ENCODE measurements around the gene XRCC6. TPM values are rescaled to one million over a fixed set of nuclear protein-coding genes. Genes with fewer than 3 reads are reported as not detected.

Gene XRCC6
- polyA plus RNA-seq, 3 donors = 58.6 to 286 (median 267) TPM

- Histone ChIP-seq H3K27ac (ENCODE audit: low read depth in 1 of 2, low read length in 2 of 2) (no peak overlapping the region), H3K4me2 (replicated peaks; ENCODE audit: extremely low read depth, low read length, poor library complexity, severe bottlenecking) (no peak overlapping the region), H3K4me1 (ENCODE audit: control insufficient read depth in 1 of 2, insufficient read depth in 2 of 2, low read length in 2 of 2) (no peaks in the 10 kb centered on the region), H3K4me3 (replicated peaks in 1 of 3; ENCODE audit: low read depth in 2 of 3, low read length in 3 of 3) (no peak overlapping the region), H3K79me2 (ENCODE audit: insufficient read depth, low read length) (peaks cover 3% of the 10 kb centered on the region), H3K9ac (ENCODE audit: insufficient read depth, low read length, poor library complexity, severe bottlenecking) (no peak overlapping the region), H3K9me3 (replicated peaks in 1 of 2; ENCODE audit: control insufficient read depth in 1 of 2, insufficient read depth in 1 of 2, low read length in 2 of 2) (no peaks in the 10 kb centered on the region), H3K27me3 (ENCODE audit: control insufficient read depth in 2 of 2, insufficient read depth in 2 of 2, low read length in 2 of 2) (no peaks in the 10 kb centered on the region), H4K20me1 (ENCODE audit: insufficient read depth, low read length) (peaks cover 6% of the 10 kb centered on the region), H2AFZ (ENCODE audit: insufficient read depth, low read depth, low read length, poor library complexity, severe bottlenecking) (no peak overlapping the region), H3K36me3 (replicated peaks in 1 of 2; ENCODE audit: control insufficient read depth in 1 of 2, insufficient read depth in 2 of 2, low read length in 2 of 2) (peaks cover 30 to 50% of the 10 kb centered on the region in 2 donors)
- H3K4me1 Mint-ChIP-seq = no peaks in the 10 kb centered on the region
- peak overlapping the region in 2 of 7 donors; percentile 30 to 50 for H3K27ac Mint-ChIP-seq
- H3K36me3 Mint-ChIP-seq = peaks cover 36 to 61% of the 10 kb centered on the region in 2 donors
- 100% methylated on average over 3 of the region's 6 CpGs for WGBS (ENCODE audit: insufficient coverage)
- H3K27me3 Mint-ChIP-seq (ENCODE audit: low read depth in 3 of 3) = no peaks in the 10 kb centered on the region
- H3K4me3 Mint-ChIP-seq = no peak overlapping the region
- intact Hi-C loops (cut with micrococcal nuclease) = no loop called here
- DNase-seq = no peak
- no peak for TF ChIP-seq CTCF (IDR thresholded peaks at IDR 0.05)
- H3K9me3 Mint-ChIP-seq = no peaks in the 10 kb centered on the region
These were observed 51.9 kb downstream of the XRCC6 start for GRCh38 chr22:41672780-41673509.

GRCh38 chr22:41674846-41675340, 53.8 kb downstream of the XRCC6 start:
- Histone ChIP-seq H3K4me2 (replicated peaks; ENCODE audit: extremely low read depth, low read length, poor library complexity, severe bottlenecking) (no peak overlapping the region), H3K36me3 (replicated peaks in 1 of 2; ENCODE audit: control insufficient read depth in 1 of 2, insufficient read depth in 2 of 2, low read length in 2 of 2) (peaks cover 44 to 68% of the 10 kb centered on the region in 2 donors), H4K20me1 (ENCODE audit: insufficient read depth, low read length) (peaks cover 6% of the 10 kb centered on the region), H3K27me3 (ENCODE audit: control insufficient read depth in 2 of 2, insufficient read depth in 2 of 2, low read length in 2 of 2) (no peaks in the 10 kb centered on the region), H3K9me3 (replicated peaks in 1 of 2; ENCODE audit: control insufficient read depth in 1 of 2, insufficient read depth in 1 of 2, low read length in 2 of 2) (no peaks in the 10 kb centered on the region), H2AFZ (ENCODE audit: insufficient read depth, low read depth, low read length, poor library complexity, severe bottlenecking) (no peak overlapping the region), H3K79me2 (ENCODE audit: insufficient read depth, low read length) (peaks cover 16% of the 10 kb centered on the region), H3K27ac (ENCODE audit: low read depth in 1 of 2, low read length in 2 of 2) (peak overlapping the region in 1 of 2 donors; percentile 17), H3K4me3 (replicated peaks in 1 of 3; ENCODE audit: low read depth in 2 of 3, low read length in 3 of 3) (no peak overlapping the region), H3K4me1 (ENCODE audit: control insufficient read depth in 1 of 2, insufficient read depth in 2 of 2, low read length in 2 of 2) (no peaks in the 10 kb centered on the region), H3K9ac (ENCODE audit: insufficient read depth, low read length, poor library complexity, severe bottlenecking) (no peak overlapping the region)
- intact Hi-C loops (cut with micrococcal nuclease) = no loop called here
- 98% methylated on average over 10 of the region's 12 CpGs for WGBS (ENCODE audit: insufficient coverage)
- Mint-ChIP-seq H3K9me3 (no peaks in the 10 kb centered on the region), H3K27ac (peak overlapping the region in 3 of 7 donors; percentile 25 to 36 (median 27)), H3K4me1 (no peaks in the 10 kb centered on the region), H3K36me3 (peaks cover 50 to 81% of the 10 kb centered on the region in 2 donors), H3K4me3 (no peak overlapping the region), H3K27me3 (ENCODE audit: low read depth in 3 of 3) (no peaks in the 10 kb centered on the region)
- no peak for TF ChIP-seq CTCF (IDR thresholded peaks at IDR 0.05)
- DNase-seq = no peak
